Activated naive CD4-positive, alpha-beta T cell treated with anti-CD3 and anti-CD28 coated beads, Interleukin-2, amount 50 U/mL, for 24 hours (primary cell): ENCODE data around the gene UGT2A3.
"Not testable (repeated sequence)": the region's sequence is repeated elsewhere in the genome, so short reads cannot be mapped to it uniquely, and the experiment has no call there.

ENCODE experiments used
- H3K27ac Mint-ChIP-seq: one replicate; pipeline ENCODE4 v1.8.0; 2021; ENCODE audit warnings: mild to moderate bottlenecking, mixed read lengths
- H3K27me3 Mint-ChIP-seq: one replicate; pipeline ENCODE4 v1.8.0; 2021; ENCODE audit warnings: mixed read lengths
- H3K36me3 Mint-ChIP-seq: one replicate; pipeline ENCODE4 v1.8.0; 2021; ENCODE audit warnings: mixed read lengths
- H3K4me1 Mint-ChIP-seq: one replicate; pipeline ENCODE4 v1.8.0; 2021; ENCODE audit warnings: mixed read lengths
- H3K4me3 Mint-ChIP-seq: one replicate; pipeline ENCODE4 v1.8.0; 2021; ENCODE audit warnings: mild to moderate bottlenecking, mixed read lengths
- H3K9me3 Mint-ChIP-seq: one replicate; pipeline ENCODE4 v1.8.0; 2021; ENCODE audit warnings: mixed read lengths

The UGT2A3 gene

GRCh38 chr4:68951078-68951805, at the start of gene UGT2A3:
Gene UGT2A3 (minus strand): TSS chr4:68951804. CDS start chr4:68951760, 44 bp downstream.
- Mint-ChIP-seq H3K36me3 (no peaks in the 10 kb centered on the region), H3K27me3 (no peaks in the 10 kb centered on the region), H3K9me3 (no peaks in the 10 kb centered on the region), H3K4me1 (no peaks in the 10 kb centered on the region), H3K27ac (no peak within 1 kb of the TSS), H3K4me3 (no peak within 1 kb of the TSS)

- H3K27me3 Mint-ChIP-seq: no peaks in the 10 kb centered on the region
- H3K4me1 Mint-ChIP-seq: no peaks in the 10 kb centered on the region
- no peaks in the 10 kb centered on the region for H3K36me3 Mint-ChIP-seq
- no peak overlapping the region for H3K27ac Mint-ChIP-seq
- no peaks in the 10 kb centered on the region for H3K9me3 Mint-ChIP-seq
- no peak overlapping the region for H3K4me3 Mint-ChIP-seq
Observed at GRCh38 chr4:68997040-68997439, 45.4 kb upstream of the UGT2A3 start.

- H3K27ac Mint-ChIP-seq: no peak overlapping the region
- H3K4me1 Mint-ChIP-seq: no peaks in the 10 kb centered on the region
- H3K4me3 Mint-ChIP-seq: no peak overlapping the region
- H3K36me3 Mint-ChIP-seq: no peaks in the 10 kb centered on the region
- no peaks in the 10 kb centered on the region for H3K27me3 Mint-ChIP-seq
- H3K9me3 Mint-ChIP-seq: no peaks in the 10 kb centered on the region
Observed at GRCh38 chr4:68995292-68995691, 43.7 kb upstream of the UGT2A3 start.

GRCh38 chr4:68987007-68987406, 35.4 kb upstream of the UGT2A3 start:
- no peaks in the 10 kb centered on the region for H3K9me3 Mint-ChIP-seq
- H3K27ac Mint-ChIP-seq: no peak overlapping the region
- H3K4me3 Mint-ChIP-seq: no peak overlapping the region
- no peaks in the 10 kb centered on the region for H3K27me3 Mint-ChIP-seq
- no peaks in the 10 kb centered on the region for H3K36me3 Mint-ChIP-seq
- H3K4me1 Mint-ChIP-seq: no peaks in the 10 kb centered on the region

GRCh38 chr4:68985442-68985841, 33.8 kb upstream of the UGT2A3 start:
- no peaks in the 10 kb centered on the region for H3K9me3 Mint-ChIP-seq
- no peaks in the 10 kb centered on the region for H3K27me3 Mint-ChIP-seq
- H3K36me3 Mint-ChIP-seq: no peaks in the 10 kb centered on the region
- no peak overlapping the region for H3K27ac Mint-ChIP-seq
- no peak overlapping the region for H3K4me3 Mint-ChIP-seq
- H3K4me1 Mint-ChIP-seq: no peaks in the 10 kb centered on the region

GRCh38 chr4:68984947-68985346, 33.3 kb upstream of the UGT2A3 start:
- no peak overlapping the region for H3K4me3 Mint-ChIP-seq
- no peaks in the 10 kb centered on the region for H3K9me3 Mint-ChIP-seq
- no peak overlapping the region for H3K27ac Mint-ChIP-seq
- H3K27me3 Mint-ChIP-seq: no peaks in the 10 kb centered on the region
- no peaks in the 10 kb centered on the region for H3K36me3 Mint-ChIP-seq
- H3K4me1 Mint-ChIP-seq: no peaks in the 10 kb centered on the region

- Mint-ChIP-seq H3K27me3 (no peaks in the 10 kb centered on the region), H3K4me3 (no peak overlapping the region), H3K27ac (no peak overlapping the region), H3K4me1 (no peaks in the 10 kb centered on the region), H3K9me3 (peaks cover 17% of the 10 kb centered on the region), H3K36me3 (no peaks in the 10 kb centered on the region)
Observed at GRCh38 chr4:68963374-68963773, 11.8 kb upstream of the UGT2A3 start.

GRCh38 chr4:68962868-68963267, 11.3 kb upstream of the UGT2A3 start:
- Mint-ChIP-seq H3K36me3 (no peaks in the 10 kb centered on the region), H3K4me1 (no peaks in the 10 kb centered on the region), H3K4me3 (no peak overlapping the region), H3K9me3 (peaks cover 17% of the 10 kb centered on the region), H3K27ac (no peak overlapping the region), H3K27me3 (no peaks in the 10 kb centered on the region)

GRCh38 chr4:68960294-68961163, 8.9 kb upstream of the UGT2A3 start:
- no peak overlapping the region for H3K27ac Mint-ChIP-seq
- H3K9me3 Mint-ChIP-seq: peaks cover 11% of the 10 kb centered on the region
- no peaks in the 10 kb centered on the region for H3K27me3 Mint-ChIP-seq
- H3K4me3 Mint-ChIP-seq: no peak overlapping the region
- H3K4me1 Mint-ChIP-seq: no peaks in the 10 kb centered on the region
- H3K36me3 Mint-ChIP-seq: no peaks in the 10 kb centered on the region

GRCh38 chr4:68959085-68959484, 7.5 kb upstream of the UGT2A3 start:
- H3K4me1 Mint-ChIP-seq, H3K4me3 Mint-ChIP-seq, H3K36me3 Mint-ChIP-seq, H3K9me3 Mint-ChIP-seq, H3K27ac Mint-ChIP-seq, H3K27me3 Mint-ChIP-seq: not testable (repeated sequence)

GRCh38 chr4:68954126-68954525, 2.5 kb upstream of the UGT2A3 start:
- Mint-ChIP-seq H3K9me3 (no peaks in the 10 kb centered on the region), H3K4me3 (no peak overlapping the region), H3K4me1 (no peaks in the 10 kb centered on the region), H3K36me3 (no peaks in the 10 kb centered on the region), H3K27ac (no peak overlapping the region), H3K27me3 (no peaks in the 10 kb centered on the region)

- Mint-ChIP-seq H3K36me3 (no peaks in the 10 kb centered on the region), H3K27ac (no peak overlapping the region), H3K9me3 (no peaks in the 10 kb centered on the region), H3K27me3 (no peaks in the 10 kb centered on the region), H3K4me1 (no peaks in the 10 kb centered on the region), H3K4me3 (no peak overlapping the region)
Observed at GRCh38 chr4:68953056-68953596, 1.5 kb upstream of the UGT2A3 start.

- Mint-ChIP-seq H3K36me3 (no peaks in the 10 kb centered on the region), H3K27me3 (no peaks in the 10 kb centered on the region), H3K4me3 (no peak overlapping the region), H3K27ac (no peak overlapping the region), H3K9me3 (no peaks in the 10 kb centered on the region), H3K4me1 (no peaks in the 10 kb centered on the region)
Observed at GRCh38 chr4:68951806-68952585, 392 bp upstream of the UGT2A3 start.

- no peaks in the 10 kb centered on the region for H3K9me3 Mint-ChIP-seq
- H3K4me1 Mint-ChIP-seq: no peaks in the 10 kb centered on the region
- H3K4me3 Mint-ChIP-seq: no peak overlapping the region
- H3K27me3 Mint-ChIP-seq: no peaks in the 10 kb centered on the region
- no peak overlapping the region for H3K27ac Mint-ChIP-seq
- no peaks in the 10 kb centered on the region for H3K36me3 Mint-ChIP-seq
Observed at GRCh38 chr4:68950033-68950432, 1.6 kb downstream of the UGT2A3 start.

GRCh38 chr4:68948985-68949384, 2.6 kb downstream of the UGT2A3 start:
- Mint-ChIP-seq H3K36me3 (no peaks in the 10 kb centered on the region), H3K27ac (no peak overlapping the region), H3K4me1 (no peaks in the 10 kb centered on the region), H3K4me3 (no peak overlapping the region), H3K27me3 (no peaks in the 10 kb centered on the region), H3K9me3 (no peaks in the 10 kb centered on the region)
